H9 (cell line): ENCODE data around the gene STARD9. TPM values are rescaled to one million over a fixed set of nuclear protein-coding genes. Genes with fewer than 3 reads are reported as not detected.

ENCODE experiments used
- DNase-seq: peaks from one replicate; pipeline ENCODE4 v3.0.0-alpha.2; 2017
- H2AFZ ChIP-seq: one replicate; pipeline ENCODE4 v1.6.1; 2013; ENCODE audit warnings: mild to moderate bottlenecking, low read length, control low read depth, moderate library complexity
- H2AK5ac ChIP-seq: 2 replicates; pipeline ENCODE4 v1.6.1; 2013; ENCODE audit warnings: low read length, control low read depth, mixed read lengths; ENCODE audit not compliant: insufficient read length
- H2BK120ac ChIP-seq: one replicate; pipeline ENCODE4 v1.6.1; 2013; ENCODE audit warnings: low read depth, mild to moderate bottlenecking, low read length, control low read depth, inconsistent platforms; ENCODE audit not compliant: poor library complexity, severe bottlenecking
- H2BK12ac ChIP-seq: 2 replicates; pipeline ENCODE4 v1.6.1; 2013; ENCODE audit warnings: low read length, control low read depth, mixed read lengths, low read depth; ENCODE audit not compliant: insufficient read length
- H2BK15ac ChIP-seq: 2 replicates; pipeline ENCODE4 v1.6.1; 2013; ENCODE audit warnings: low read depth, low read length, control low read depth
- H2BK20ac ChIP-seq: one replicate; pipeline ENCODE4 v1.6.1; 2013; ENCODE audit warnings: low read depth, mild to moderate bottlenecking, low read length, control low read depth, inconsistent platforms; ENCODE audit not compliant: poor library complexity, severe bottlenecking
- H2BK5ac ChIP-seq: 2 replicates; pipeline ENCODE4 v1.6.1; 2013; ENCODE audit warnings: low read length, control low read depth, mixed read lengths; ENCODE audit not compliant: insufficient read length
- H3K14ac ChIP-seq: 2 replicates; pipeline ENCODE4 v1.6.1; 2013; ENCODE audit warnings: low read length, control low read depth; ENCODE audit not compliant: insufficient read depth
- H3K18ac ChIP-seq: 2 replicates; pipeline ENCODE4 v1.6.1; 2013; ENCODE audit warnings: low read depth, mild to moderate bottlenecking, mixed read lengths, low read length, control low read depth; ENCODE audit not compliant: insufficient read length
- H3K23ac ChIP-seq: 2 replicates; pipeline ENCODE4 v1.6.1; 2013; ENCODE audit warnings: low read length, control low read depth, mixed read lengths, low read depth; ENCODE audit not compliant: insufficient read length
- H3K23me2 ChIP-seq: 2 replicates; pipeline ENCODE4 v1.6.1; 2013; ENCODE audit warnings: low read depth, mild to moderate bottlenecking, mixed read lengths, low read length, control low read depth; ENCODE audit not compliant: insufficient read length, poor library complexity, severe bottlenecking
- H3K27ac ChIP-seq: 2 replicates; pipeline ENCODE4 v1.5.1; 2013; ENCODE audit warnings: low read length, control low read depth, mixed read lengths, low read depth; ENCODE audit not compliant: insufficient read length
- H3K27me3 ChIP-seq: 2 replicates; pipeline ENCODE4 v1.6.1; 2013; ENCODE audit warnings: low read length, control low read depth, inconsistent platforms; ENCODE audit not compliant: insufficient read depth
- H3K4ac ChIP-seq: 2 replicates; pipeline ENCODE4 v1.6.1; 2013; ENCODE audit warnings: low read depth, mild to moderate bottlenecking, control low read depth, inconsistent platforms, low read length, moderate library complexity
- H3K4me1 ChIP-seq: 2 replicates; pipeline ENCODE4 v1.6.1; 2013; ENCODE audit warnings: low read length, control low read depth, inconsistent platforms; ENCODE audit not compliant: insufficient read depth
- H3K4me2 ChIP-seq: 2 replicates; pipeline ENCODE4 v1.6.1; 2013; ENCODE audit warnings: low read length, control low read depth, mixed read lengths; ENCODE audit not compliant: insufficient read length, insufficient read depth
- H3K56ac ChIP-seq: 2 replicates; pipeline ENCODE4 v1.6.1; 2013; ENCODE audit warnings: low read depth, mild to moderate bottlenecking, mixed read lengths, low read length, control low read depth; ENCODE audit not compliant: insufficient read length
- H3K79me1 ChIP-seq: 2 replicates; pipeline ENCODE4 v1.6.1; 2013; ENCODE audit warnings: low read depth, mild to moderate bottlenecking, moderate library complexity, low read length, control low read depth, inconsistent platforms; ENCODE audit not compliant: insufficient read depth, poor library complexity, severe bottlenecking
- H3K79me2 ChIP-seq: 2 replicates; pipeline ENCODE4 v1.6.1; 2013; ENCODE audit warnings: low read length, control low read depth, inconsistent platforms; ENCODE audit not compliant: insufficient read depth
- H3K9ac ChIP-seq: 2 replicates; pipeline ENCODE4 v1.6.1; 2013; ENCODE audit warnings: low read length, control low read depth, mixed read lengths; ENCODE audit not compliant: insufficient read length; ENCODE audit errors: extremely low read depth
- H3K9me3 ChIP-seq: one replicate; pipeline ENCODE4 v1.6.1; 2013; ENCODE audit warnings: low read depth, low read length, inconsistent platforms; ENCODE audit not compliant: control insufficient read depth
- H3T11ph ChIP-seq: one replicate; pipeline ENCODE4 v1.6.1; 2013; ENCODE audit warnings: mild to moderate bottlenecking, low read length, control low read depth, inconsistent platforms
- H4K20me1 ChIP-seq: one replicate; pipeline ENCODE4 v1.6.1; 2013; ENCODE audit not compliant: control insufficient read depth, insufficient read length, insufficient read depth
- H4K5ac ChIP-seq: 2 replicates; pipeline ENCODE4 v1.6.1; 2013; ENCODE audit warnings: low read depth, mild to moderate bottlenecking, mixed read lengths, low read length, control low read depth; ENCODE audit not compliant: insufficient read length
- H4K8ac ChIP-seq: replicated peaks from 2 replicates; pipeline ENCODE4 v1.6.1; 2013; ENCODE audit warnings: low read length, control low read depth, mixed read lengths, low read depth; ENCODE audit not compliant: insufficient read length
- H4K91ac ChIP-seq: 2 replicates; pipeline ENCODE4 v1.6.1; 2013; ENCODE audit warnings: low read depth, mild to moderate bottlenecking, moderate library complexity, mixed read lengths, low read length, control low read depth; ENCODE audit not compliant: insufficient read length
- H3K27ac Mint-ChIP-seq, 3 experiments: 2 replicates in 2 of 3; 3 replicates in 1 of 3; pipeline ENCODE4 v1.8.0; 2020 to 2021; ENCODE audit warnings: mixed read lengths in 3 of 3, mild to moderate bottlenecking in 1 of 3, moderate library complexity in 1 of 3
- H3K27me3 Mint-ChIP-seq: 2 replicates; pipeline ENCODE4 v1.8.0; 2021; ENCODE audit warnings: low read depth, mild to moderate bottlenecking, moderate library complexity, mixed read lengths
- H3K36me3 Mint-ChIP-seq, 3 experiments: 2 replicates in 2 of 3; 3 replicates in 1 of 3; pipeline ENCODE4 v1.8.0; 2020 to 2021; ENCODE audit warnings: low read depth in 3 of 3, mixed read lengths in 3 of 3; ENCODE audit not compliant: insufficient read depth in 1 of 3
- H3K4me1 Mint-ChIP-seq, 2 experiments: 2 replicates each; pipeline ENCODE4 v1.8.0; 2020; ENCODE audit warnings: mixed read lengths in 2 of 2
- H3K4me3 Mint-ChIP-seq, 2 experiments: 2 replicates in 1 of 2; 3 replicates in 1 of 2; pipeline ENCODE4 v1.8.0; 2020 to 2021; ENCODE audit warnings: mild to moderate bottlenecking in 2 of 2, mixed read lengths in 2 of 2, moderate library complexity in 1 of 2
- H3K9me3 Mint-ChIP-seq, 2 experiments: 2 replicates in 1 of 2; 3 replicates in 1 of 2; pipeline ENCODE4 v1.8.0; 2020; ENCODE audit warnings: mild to moderate bottlenecking in 2 of 2, mixed read lengths in 2 of 2, moderate library complexity in 1 of 2
- CTCF ChIP-seq: fragments of 200-600 bp; sonication (generic); conservative IDR thresholded peaks from 3 replicates; pipeline ENCODE4 v1.8.0; 2021; ENCODE audit warnings: antibody characterized with exemption, mild to moderate bottlenecking
- WGBS: extraction: QIAGEN DNeasy Blood & Tissue Kit; methylation state at CpG from one replicate; pipeline ENCODE4 v1.1.7; 2013; ENCODE audit warnings: missing lambda C conversion rate, low lambda C conversion rate, mixed read lengths; ENCODE audit not compliant: insufficient read length; ENCODE audit errors: extremely low coverage; 5-methylcytosine and 5-hydroxymethylcytosine counted together
- total RNA-seq: library from RNA; stranded (reverse); gene quantifications from 2 replicates; pipeline ENCODE4 v1.2.1, GENCODE V29; 2021

Gene STARD9
- total RNA-seq, 1 experiment from 2014 or later = 6.9 TPM

- Histone ChIP-seq H3K79me1 (no peaks in the 10 kb centered on the region), H2BK15ac (no peak overlapping the region), H2AFZ (no peak overlapping the region), H2BK20ac (no peak overlapping the region), H4K8ac (no peak overlapping the region), H3K9ac (no peak overlapping the region), H4K5ac (no peak overlapping the region), H3K27me3 (no peaks in the 10 kb centered on the region), H3K4me2 (no peak overlapping the region), H3K4me1 (no peaks in the 10 kb centered on the region), H2BK12ac (no peak overlapping the region), H3K23me2 (no peaks in the 10 kb centered on the region), H3K14ac (no peak overlapping the region), H3T11ph (no peak overlapping the region), H2AK5ac (no peak overlapping the region), H3K27ac (no peak overlapping the region), H3K79me2 (no peaks in the 10 kb centered on the region), H3K56ac (no peak overlapping the region), H3K23ac (no peak overlapping the region), H2BK5ac (no peak overlapping the region), H4K20me1 (no peaks in the 10 kb centered on the region), H3K9me3 (no peaks in the 10 kb centered on the region), H3K18ac (no peak overlapping the region), H3K4ac (no peak overlapping the region), H2BK120ac (no peak overlapping the region), H4K91ac (no peak overlapping the region)
- Mint-ChIP-seq H3K4me3 (no peak overlapping the region), H3K27ac (no peak overlapping the region; a peak in 1 of 7 replicates), H3K4me1 (peaks cover 5 to 18% of the 10 kb centered on the region in 2 experiments; a peak in 2 of 4 replicates), H3K36me3 (peaks cover 37 to 89% (median 83%) of the 10 kb centered on the region in 3 experiments), H3K9me3 (no peaks in the 10 kb centered on the region), H3K27me3 (no peaks in the 10 kb centered on the region)
- no peak for DNase-seq
- no CpG with 5 or more reads among the region's 7 CpGs for WGBS
- TF ChIP-seq CTCF = no peak
Observed at GRCh38 chr15:42729409-42729808, 154.0 kb downstream of the STARD9 start.
